GM12801 (cell line): ENCODE data around the gene DYNLT2.

ENCODE experiments used
- CTCF ChIP-seq: IDR thresholded peaks from one replicate; pipeline ENCODE4 v1.5.1; 2011; ENCODE audit warnings: control low read depth; ENCODE audit not compliant: insufficient read length; ENCODE audit errors: extremely low read depth

Gene DYNLT2

DNA sequence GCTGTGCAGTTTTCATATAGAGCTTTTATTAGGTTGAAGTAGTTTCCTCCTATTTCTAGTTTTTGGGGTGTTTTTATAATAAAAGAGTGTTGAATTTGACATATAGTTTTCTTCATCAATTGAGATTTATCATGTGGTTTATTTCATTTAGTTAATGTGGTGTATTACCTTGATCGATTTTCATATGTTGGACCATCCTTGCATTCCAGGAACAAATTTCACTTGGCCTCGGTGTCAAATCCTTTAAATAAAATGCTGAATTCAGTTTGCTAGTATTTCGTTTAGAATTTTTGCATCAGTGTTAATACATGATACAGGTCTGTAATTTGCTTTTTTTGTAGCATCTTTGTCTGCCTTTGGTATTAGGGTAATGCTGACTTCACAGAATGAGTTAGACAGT lies 6.0 kb downstream of the DYNLT2 start:
- no peak for TF ChIP-seq CTCF

- no peak for TF ChIP-seq CTCF
Observed at GRCh38 chr6:169741344-169741743, 10.0 kb downstream of the DYNLT2 start.

GRCh38 chr6:169738976-169739529 lies 12.3 kb downstream of the DYNLT2 start:
- no peak for TF ChIP-seq CTCF

DNA sequence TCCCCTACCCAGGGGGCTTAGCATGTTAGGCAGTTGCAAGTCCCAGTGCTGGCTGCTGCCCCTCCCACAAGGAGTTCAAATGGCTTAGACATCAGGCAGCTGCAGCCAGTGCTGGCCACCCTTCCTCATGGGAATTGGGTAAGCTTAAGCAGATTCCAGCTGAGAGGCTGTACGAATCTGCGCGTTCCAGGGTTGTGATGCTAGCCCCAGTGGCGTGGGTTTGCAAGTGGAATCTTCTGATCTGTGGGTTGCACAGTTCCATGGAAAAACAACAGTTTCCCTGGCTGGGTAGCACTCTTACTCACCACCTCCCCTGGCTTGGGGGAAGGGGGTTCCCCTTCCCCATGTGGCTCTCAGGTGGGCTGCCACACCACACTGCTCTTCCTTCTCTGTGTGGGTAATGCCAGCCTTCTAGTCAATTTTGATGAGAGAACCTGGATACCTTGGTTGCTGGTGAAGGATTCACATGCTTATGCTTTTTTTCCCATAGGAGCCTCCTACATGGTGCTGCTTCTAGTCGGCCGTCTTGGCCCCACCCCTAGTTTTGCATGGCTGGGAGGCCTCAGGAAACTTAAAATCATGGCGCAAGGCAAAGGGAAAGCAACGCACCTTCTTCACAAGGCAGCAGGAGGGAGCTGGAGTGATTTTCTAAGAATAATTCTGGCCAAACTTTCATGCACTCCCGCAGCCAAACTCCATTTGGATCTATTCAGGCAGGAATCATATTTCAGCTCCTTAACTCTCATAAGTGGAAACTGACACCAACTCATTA lies 13.0 kb downstream of the DYNLT2 start:
- no peak for TF ChIP-seq CTCF

DNA sequence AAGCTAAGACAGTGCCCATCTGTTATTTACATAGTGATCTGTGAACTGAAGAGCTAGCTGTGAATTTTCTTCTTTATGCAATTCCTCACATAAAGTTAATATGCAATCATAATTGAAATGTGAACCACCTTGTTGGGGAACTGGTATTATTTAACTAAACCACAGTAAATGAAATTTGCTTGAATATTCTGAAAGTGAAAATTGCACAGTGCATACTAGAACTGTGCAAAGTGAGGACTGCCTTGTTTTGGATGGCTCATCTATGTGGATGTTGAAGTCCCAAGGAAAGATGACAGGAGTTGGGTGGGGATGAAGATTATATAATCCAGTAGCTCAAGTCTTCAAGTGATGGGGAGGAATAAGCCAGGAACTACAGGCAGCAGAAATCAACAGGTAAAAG lies 21.4 kb downstream of the DYNLT2 start:
- no peak for TF ChIP-seq CTCF

DNA sequence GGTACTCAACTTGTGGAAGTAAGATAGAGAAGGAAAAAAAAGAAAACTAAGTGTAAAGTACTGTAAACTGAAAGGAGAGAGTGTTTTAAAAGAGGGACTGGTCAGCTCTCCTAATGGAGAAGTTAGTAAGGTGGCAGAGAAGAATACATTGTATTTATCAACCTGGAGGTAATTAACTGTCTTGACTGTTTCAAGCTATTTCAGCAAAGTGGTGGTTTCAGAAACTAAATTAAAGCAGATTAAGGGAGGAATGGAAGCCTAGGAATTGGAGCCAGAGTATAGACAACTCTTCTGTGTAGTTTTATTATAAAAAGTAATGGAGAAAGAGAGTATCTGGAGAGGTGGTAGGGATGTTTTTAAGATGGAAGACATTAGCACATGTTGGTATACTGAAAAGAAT lies 24.4 kb downstream of the DYNLT2 start:
- no peak for TF ChIP-seq CTCF

GRCh38 chr6:169726049-169726400 lies 25.3 kb downstream of the DYNLT2 start:
- no peak for TF ChIP-seq CTCF
